Vagina (tissue), 2 donors: ENCODE results near the gene BGN.

ENCODE experiments used
- CTCF ChIP-seq, 3 experiments: fragments of 450-650 bp in 2 of 3; fragments of 200-600 bp in 1 of 3; sonication (generic) in 1 of 3; IDR thresholded peaks; one replicate each; pipeline ENCODE4 v1.5.1; 2017 to 2019; ENCODE audit warnings: antibody characterized with exemption in 3 of 3, mild to moderate bottlenecking in 2 of 3, moderate library complexity in 2 of 3
- POLR2A ChIP-seq, 2 donors: fragments of 450-650 bp; IDR thresholded peaks; one replicate each; pipeline ENCODE4 v1.6.1; 2017; ENCODE audit warnings: antibody characterized with exemption in 2 of 2, mild to moderate bottlenecking in 2 of 2, moderate library complexity in 2 of 2
- POLR2AphosphoS5 ChIP-seq, 2 donors: sonication (generic); formaldehyde crosslinking; IDR thresholded peaks; one replicate each; pipeline ENCODE4 v1.9.0; 2017; ENCODE audit warnings: antibody characterized with exemption in 2 of 2, mild to moderate bottlenecking in 2 of 2, low read depth in 1 of 2; ENCODE audit not compliant: insufficient read depth in 1 of 2

- TF ChIP-seq CTCF (IDR thresholded peaks at IDR 0.05): no peak
- no peak for TF ChIP-seq POLR2A (IDR thresholded peaks at IDR 0.05)
- no peak for TF ChIP-seq POLR2AphosphoS5 (IDR thresholded peaks at IDR 0.05; ENCODE audit: insufficient read depth in 1 of 2, low read depth in 1 of 2)
Observed at GRCh38 chrX:153520287-153520917, 25.6 kb downstream of the BGN start.
